Measurements from ENCODE around the gene CSPG4.

CSPG4 gene

DNA sequence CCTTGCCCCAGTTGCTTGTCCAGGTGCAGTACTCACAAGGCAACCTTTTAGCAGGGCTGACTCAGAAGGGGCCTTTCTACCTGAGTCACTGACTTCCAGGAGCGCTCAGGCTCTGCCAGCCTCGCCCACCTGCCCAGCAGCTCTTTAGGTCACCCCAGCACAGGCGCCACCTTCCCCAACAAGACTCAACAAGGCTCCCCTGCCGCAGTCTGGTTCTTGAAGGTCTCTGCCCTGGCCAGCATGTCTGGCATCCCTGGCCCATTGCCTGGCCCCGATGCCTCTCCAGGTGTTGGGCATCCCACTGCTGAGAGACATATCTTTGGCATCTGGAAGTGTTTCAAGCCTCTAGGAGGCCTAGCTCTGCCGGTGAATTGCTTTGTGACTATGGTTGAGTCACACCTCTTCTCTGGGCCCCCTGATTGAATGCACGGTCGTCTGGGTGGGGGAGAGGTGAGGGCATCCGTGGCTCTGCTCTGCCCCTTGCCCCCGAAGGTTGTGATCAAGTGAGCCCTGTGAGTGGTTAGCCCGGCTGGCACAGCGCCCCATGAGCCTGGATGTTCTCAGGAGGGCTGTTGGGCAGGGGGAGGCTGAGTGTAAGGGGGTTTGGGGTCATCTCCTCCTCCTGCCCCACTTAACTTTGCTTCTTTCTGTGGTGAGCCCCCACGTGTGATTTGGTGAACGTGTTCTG lies 43.3 kb downstream of the CSPG4 start:
- no peak for DNase-seq

GRCh38 chr15:75666823-75667501 lies 45.7 kb downstream of the CSPG4 start:
- no peak for DNase-seq

GRCh38 chr15:75663931-75664421 lies 48.7 kb downstream of the CSPG4 start:
- no peak for DNase-seq

- DNase-seq = no peak
These were observed 49.7 kb downstream of the CSPG4 start for GRCh38 chr15:75662823-75663519.

GRCh38 chr15:75661756-75662140 lies 50.9 kb downstream of the CSPG4 start:
- no peak for DNase-seq

DNA sequence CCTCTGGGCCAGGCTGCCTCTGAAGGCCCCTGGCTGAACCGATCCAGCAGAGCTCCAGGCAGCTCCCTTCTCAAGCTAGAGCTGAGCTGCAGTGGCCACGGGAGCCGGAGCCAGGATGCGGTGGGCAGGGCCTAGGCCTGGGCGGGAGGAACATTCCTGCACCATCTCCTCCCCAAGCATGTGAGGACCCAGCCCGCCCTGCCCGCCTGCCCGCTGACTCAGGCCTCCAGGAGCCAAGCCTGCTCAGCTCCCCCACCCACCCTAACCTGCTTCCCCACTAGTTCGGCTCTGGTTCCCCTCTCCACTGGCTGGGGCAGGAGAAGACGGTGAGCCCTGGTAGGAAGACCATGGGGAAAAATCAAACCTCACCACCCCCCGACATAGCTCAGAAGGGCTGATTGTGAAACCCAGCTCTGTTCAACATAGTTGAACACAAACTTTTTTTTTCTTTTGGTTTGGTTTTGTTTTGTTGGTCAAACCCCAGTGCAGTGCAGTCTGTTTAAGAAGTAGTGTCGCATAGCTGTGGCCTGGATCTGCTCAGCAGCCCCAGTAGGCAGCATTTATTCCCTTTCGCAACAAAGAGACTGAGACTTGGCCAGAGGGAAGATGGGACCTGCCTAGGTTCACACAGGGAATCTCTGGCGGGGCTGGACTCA lies 51.4 kb downstream of the CSPG4 start:
- DNase-seq = no peak

GRCh38 chr15:75659928-75660645 lies 52.6 kb downstream of the CSPG4 start:
- DNase-seq = no peak

DNA sequence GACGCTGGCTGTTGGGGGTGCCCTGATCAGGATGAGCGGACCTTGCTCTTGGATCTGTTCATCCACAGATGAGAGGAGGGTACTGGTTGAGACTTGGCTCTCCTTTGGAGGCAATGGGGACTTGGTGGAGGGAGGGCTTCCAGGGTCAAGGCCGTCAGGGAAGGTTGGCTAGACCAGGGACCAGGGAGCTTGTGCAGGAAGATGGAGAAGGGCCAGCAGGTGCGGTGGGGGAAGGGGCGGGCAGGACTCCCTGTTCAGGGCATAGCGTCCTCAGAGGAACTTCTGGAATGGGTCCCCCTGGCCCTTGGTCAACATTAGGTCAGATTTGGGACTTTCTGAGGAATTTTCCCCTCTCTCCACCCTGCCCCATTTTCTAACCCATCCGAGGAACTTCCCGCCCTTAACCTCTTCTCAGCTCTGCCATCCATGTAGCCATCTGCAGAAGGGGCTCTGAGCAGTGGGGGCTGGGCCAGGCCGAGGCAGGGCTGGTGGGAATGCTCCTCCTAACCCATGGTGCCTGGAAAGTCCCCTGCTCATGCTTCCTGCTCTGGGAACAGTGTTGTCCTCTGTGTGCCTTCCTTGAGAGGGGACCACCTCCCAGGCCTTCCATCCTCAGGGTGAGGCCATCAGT lies 53.4 kb downstream of the CSPG4 start:
- no peak for DNase-seq

DNA sequence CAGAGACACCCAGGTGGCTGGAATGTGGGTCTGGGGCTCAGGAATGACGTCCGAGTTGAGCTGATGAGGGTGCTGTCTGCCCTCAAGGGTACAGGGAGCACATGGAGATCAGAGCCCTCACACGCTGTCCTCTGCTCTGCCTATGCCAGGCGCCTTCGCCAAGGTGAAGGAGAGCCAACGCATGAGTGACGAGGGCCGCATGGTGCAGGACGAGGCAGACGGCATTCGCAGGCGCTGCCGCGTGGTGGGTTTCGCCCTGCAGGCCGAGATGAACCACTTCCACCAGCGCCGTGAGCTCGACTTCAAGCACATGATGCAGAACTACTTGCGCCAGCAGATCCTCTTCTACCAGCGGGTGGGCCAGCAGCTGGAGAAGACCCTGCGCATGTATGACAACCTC lies 55.8 kb downstream of the CSPG4 start:
- DNase-seq = no peak

DNA sequence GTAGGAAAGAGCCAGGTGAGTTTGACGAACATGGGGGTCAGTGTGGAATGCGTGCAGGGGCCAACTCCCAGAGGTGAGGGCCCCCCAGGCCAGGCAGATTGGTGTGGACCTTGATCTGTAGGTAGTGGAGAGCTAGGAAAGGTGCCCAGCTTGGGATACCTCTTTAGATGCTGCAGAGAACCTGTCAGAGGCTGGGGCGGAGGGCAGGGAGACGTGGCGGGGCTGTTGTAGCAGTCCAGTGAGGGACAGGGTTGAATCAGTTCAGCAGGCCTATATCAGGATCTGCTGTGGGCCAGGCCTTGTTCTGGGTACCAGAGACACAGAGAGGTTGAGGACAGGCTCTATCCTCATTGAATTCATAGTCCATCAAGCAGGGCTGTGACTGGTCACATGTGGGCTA lies 56.3 kb downstream of the CSPG4 start:
- DNase-seq = no peak

DNA sequence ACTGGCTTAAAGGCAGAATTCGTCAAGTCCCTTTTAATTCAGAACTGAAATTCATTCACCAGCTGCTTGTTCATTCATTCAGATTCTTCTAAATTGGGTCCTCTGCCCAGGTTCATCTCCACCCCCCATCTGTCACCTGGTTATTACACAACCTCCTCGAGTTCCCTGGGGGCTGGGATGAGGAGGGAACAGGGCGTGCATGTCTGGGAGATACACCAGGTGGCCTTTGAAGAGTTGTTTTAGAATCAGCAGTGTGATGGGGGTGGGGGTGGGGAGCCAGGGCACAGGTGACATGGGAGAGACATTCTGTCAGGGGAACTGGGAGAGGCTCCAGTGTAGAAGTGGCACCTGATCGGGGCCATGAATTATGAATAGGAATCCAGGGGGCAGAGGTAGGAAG lies 56.7 kb downstream of the CSPG4 start:
- DNase-seq = no peak

DNA sequence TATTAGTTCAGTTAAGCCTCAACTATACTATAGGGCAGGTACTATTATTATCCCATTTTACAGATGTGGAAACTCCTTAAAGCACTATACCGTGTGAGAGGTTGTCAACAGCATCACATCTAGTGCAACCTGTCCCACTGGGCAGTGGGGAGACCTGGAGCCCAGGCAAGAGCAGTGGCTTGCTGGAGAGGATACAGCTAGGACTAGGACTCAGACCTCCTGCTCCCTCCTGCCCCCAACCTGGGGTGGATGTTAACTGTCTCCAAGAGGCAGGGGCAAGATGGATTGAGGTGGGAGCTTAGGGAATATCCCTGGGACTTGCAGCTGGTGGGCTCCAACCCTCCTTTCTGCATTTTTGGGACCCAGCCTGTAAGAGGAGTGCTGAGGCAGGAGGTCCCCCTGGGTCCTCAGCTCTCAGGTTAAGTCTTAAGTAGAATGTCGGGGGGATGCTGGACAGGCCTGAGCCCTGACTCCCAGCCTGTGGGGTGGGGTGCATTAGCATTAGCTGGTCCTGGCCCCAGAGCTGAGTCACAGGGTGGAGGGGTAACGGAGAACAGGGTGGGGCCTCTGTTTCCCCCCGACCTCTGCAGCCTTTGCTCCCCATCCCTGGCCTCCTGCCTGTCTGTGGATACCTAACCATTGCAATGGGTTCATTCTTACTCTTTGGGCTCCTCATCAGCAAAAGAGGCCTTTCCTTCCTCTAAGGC lies 58.3 kb downstream of the CSPG4 start:
- no peak for DNase-seq

DNA sequence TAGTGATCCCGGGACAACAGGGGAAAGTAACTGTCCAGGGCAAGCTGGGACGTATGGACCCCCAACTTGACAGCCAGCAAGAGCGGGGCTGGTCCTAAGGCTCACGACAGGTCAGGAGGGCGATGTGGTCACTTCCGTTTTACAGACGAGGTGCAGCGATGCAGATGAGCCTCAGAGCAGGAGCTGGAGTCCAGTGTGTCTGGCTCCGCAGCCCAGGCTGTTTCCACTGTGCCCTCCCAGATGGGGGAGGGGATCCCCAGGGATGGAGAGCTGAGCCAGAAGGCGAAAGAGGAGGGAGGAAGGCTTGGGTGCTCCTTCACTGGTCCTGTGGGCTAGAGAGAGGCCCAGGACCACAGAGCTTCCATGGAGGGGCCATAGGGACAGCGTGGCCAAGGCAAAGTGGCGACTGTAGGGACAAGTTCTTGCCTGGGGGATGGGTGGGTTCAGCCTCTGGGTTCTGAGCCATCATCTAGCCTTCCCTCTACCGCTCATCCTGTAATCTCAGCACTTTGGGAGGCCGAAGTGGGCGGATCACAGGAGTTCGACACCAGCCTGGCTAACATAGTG lies 59.2 kb downstream of the CSPG4 start:
- DNase-seq = no peak

- DNase-seq = no peak
These were observed 60.7 kb downstream of the CSPG4 start for GRCh38 chr15:75651810-75652543.

GRCh38 chr15:75650908-75651809 lies 61.5 kb downstream of the CSPG4 start:
- no peak for DNase-seq

GRCh38 chr15:75649848-75650247 lies 62.8 kb downstream of the CSPG4 start:
- DNase-seq = no peak

DNA sequence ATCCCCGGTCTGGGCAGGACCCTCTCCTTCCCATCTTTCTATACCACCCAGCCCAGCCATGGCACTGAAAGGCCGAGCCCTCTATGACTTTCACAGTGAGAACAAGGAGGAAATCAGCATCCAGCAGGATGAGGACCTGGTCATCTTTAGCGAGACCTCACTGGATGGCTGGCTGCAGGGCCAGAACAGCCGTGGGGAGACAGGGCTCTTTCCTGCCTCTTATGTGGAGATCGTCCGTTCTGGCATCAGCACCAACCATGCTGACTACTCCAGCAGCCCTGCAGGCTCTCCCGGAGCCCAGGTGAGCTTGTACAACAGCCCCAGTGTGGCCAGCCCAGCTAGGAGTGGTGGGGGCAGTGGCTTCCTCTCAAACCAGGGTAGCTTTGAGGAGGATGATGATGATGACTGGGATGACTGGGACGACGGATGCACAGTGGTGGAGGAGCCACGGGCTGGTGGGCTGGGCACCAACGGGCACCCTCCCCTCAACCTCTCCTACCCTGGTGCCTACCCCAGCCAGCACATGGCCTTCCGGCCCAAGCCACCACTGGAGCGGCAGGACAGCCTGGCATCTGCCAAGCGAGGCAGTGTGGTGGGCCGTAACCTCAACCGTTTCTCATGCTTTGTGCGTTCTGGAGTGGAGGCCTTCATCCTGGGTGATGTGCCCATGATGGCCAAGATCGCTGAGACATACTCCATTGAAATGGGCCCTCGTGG lies 63.4 kb downstream of the CSPG4 start:
- no peak for DNase-seq

GRCh38 chr15:75648156-75649000 lies 64.3 kb downstream of the CSPG4 start:
- no peak for DNase-seq

Data from activated CD8-positive, alpha-beta memory T cell treated with anti-CD3 and anti-CD28 coated beads for 24 hours (primary cell).